Keratinocyte (primary cell): ENCODE results near the gene GPR42. TPM values are rescaled to one million over a fixed set of nuclear protein-coding genes. Genes with fewer than 3 reads are reported as not detected.

ENCODE experiments used
- DNase-seq: peaks from one replicate; pipeline ENCODE4 v3.0.0-alpha.2; 2011; ENCODE audit warnings: low read depth, missing footprints, low spot score
- FAIRE-seq: peaks from 2 replicates; lab custom pipeline; 2011; peaks lifted over from hg19 to GRCh38; lab: Jason Lieb, UNC
- H2AFZ ChIP-seq: 2 replicates; pipeline ENCODE4 v1.6.0; 2012; ENCODE audit warnings: low read length, control low read depth, inconsistent platforms; ENCODE audit not compliant: control insufficient read depth
- H3K27ac ChIP-seq: 2 replicates; pipeline ENCODE4 v1.5.1; 2011; ENCODE audit warnings: low read length; ENCODE audit not compliant: control insufficient read depth, insufficient read depth
- H3K27me3 ChIP-seq: 3 replicates; pipeline ENCODE4 v1.6.0; 2011; ENCODE audit warnings: low read length; ENCODE audit not compliant: control insufficient read depth, insufficient read depth; ENCODE audit errors: extremely low read depth
- H3K36me3 ChIP-seq, 2 experiments: 2 replicates in 1 of 2; 3 replicates in 1 of 2; pipeline ENCODE4 v1.5.1; 2011; ENCODE audit warnings: low read length in 2 of 2, mild to moderate bottlenecking in 1 of 2; ENCODE audit not compliant: control insufficient read depth in 2 of 2, insufficient read depth in 2 of 2; ENCODE audit errors: extremely low read depth in 1 of 2
- H3K4me1 ChIP-seq: 3 replicates; pipeline ENCODE4 v1.5.1; 2011; ENCODE audit warnings: low read length; ENCODE audit not compliant: control insufficient read depth, insufficient read depth; ENCODE audit errors: extremely low read depth
- H3K4me2 ChIP-seq: 3 replicates; pipeline ENCODE4 v1.6.0; 2011; ENCODE audit warnings: low read depth, low read length; ENCODE audit not compliant: control insufficient read depth, insufficient read depth; ENCODE audit errors: extremely low read depth
- H3K4me3 ChIP-seq, 3 experiments: fragments of 200-600 bp in 1 of 3; sonication (generic) in 1 of 3; 2 replicates in 2 of 3; 3 replicates in 1 of 3; pipeline ENCODE4 v1.5.1; 2011 to 2016; ENCODE audit warnings: low read length in 3 of 3, mild to moderate bottlenecking in 3 of 3, control low read depth in 2 of 3, inconsistent platforms in 1 of 3, low read depth in 1 of 3, mixed read lengths in 1 of 3, mixed run types in 1 of 3, moderate library complexity in 1 of 3; ENCODE audit not compliant: control insufficient read depth in 2 of 3, insufficient read depth in 2 of 3; ENCODE audit errors: extremely low read depth in 1 of 3
- H3K79me2 ChIP-seq: 2 replicates; pipeline ENCODE4 v1.6.0; 2012; ENCODE audit warnings: low read length; ENCODE audit not compliant: control insufficient read depth, insufficient read depth
- H3K9ac ChIP-seq: 3 replicates; pipeline ENCODE4 v1.6.0; 2011; ENCODE audit warnings: low read length; ENCODE audit not compliant: control insufficient read depth, insufficient read depth; ENCODE audit errors: extremely low read depth
- H3K9me1 ChIP-seq: 3 replicates; pipeline ENCODE4 v1.6.0; 2011; ENCODE audit warnings: low read length; ENCODE audit not compliant: control insufficient read depth, insufficient read depth; ENCODE audit errors: extremely low read depth
- H3K9me3 ChIP-seq: 2 replicates; pipeline ENCODE4 v1.5.1; 2012; ENCODE audit warnings: low read depth, low read length; ENCODE audit not compliant: control insufficient read depth
- H4K20me1 ChIP-seq: 3 replicates; pipeline ENCODE4 v1.6.0; 2011; ENCODE audit warnings: low read length; ENCODE audit not compliant: control insufficient read depth, insufficient read depth; ENCODE audit errors: extremely low read depth
- EZH2 ChIP-seq: IDR thresholded peaks from one replicate; pipeline ENCODE4 v1.6.1; 2012; ENCODE audit warnings: inconsistent platforms, mild to moderate bottlenecking, low read length, moderate library complexity
- dilution Hi-C: fragments of 300-500 bp; cut with MboI; formaldehyde crosslinking; loops from one replicate; pipeline ENCODE4 v1.7.0; 2020; ENCODE audit warnings: low sequenced_read_pairs; ENCODE audit not compliant: extremely low pct_ligation_motif_present
- polyA plus RNA-seq, 5 experiments: library from polyadenylated mRNA; depleted of rRNA in 3 of 5; stranded (reverse) in 3 of 5; stranded (forward) in 1 of 5; unstranded in 1 of 5; fragments of >200 nt; gene quantifications; 1 replicate in 1 of 5; 2 replicates in 3 of 5; 3 replicates in 1 of 5; pipeline versions ENCODE4 v1.2.1 to v1.2.3, GENCODE V29; 2011 to 2012; ENCODE audit warnings: missing spikeins in 2 of 5, low read depth in 1 of 5, low replicate concordance in 1 of 5
- TF ChIP-seq, protein P1 (sequence below), 3 experiments: IDR thresholded peaks in 1 of 3; conservative IDR thresholded peaks in 1 of 3; optimal IDR thresholded peaks in 1 of 3; 2 replicates in 2 of 3; 3 replicates in 1 of 3; pipeline versions ENCODE3 to v1.5.1; 2011; ENCODE audit warnings: low read length in 3 of 3, mild to moderate bottlenecking in 3 of 3, moderate library complexity in 2 of 3, control low read depth in 1 of 3, inconsistent platforms in 1 of 3; ENCODE audit not compliant: insufficient read depth in 2 of 3; ENCODE audit errors: extremely low read depth in 1 of 3

GPR42 gene
- polyA plus RNA-seq, 1 donor (not counting 4 experiments of a cell fraction or from before 2014, with no cell fraction given): not detected

DNA sequence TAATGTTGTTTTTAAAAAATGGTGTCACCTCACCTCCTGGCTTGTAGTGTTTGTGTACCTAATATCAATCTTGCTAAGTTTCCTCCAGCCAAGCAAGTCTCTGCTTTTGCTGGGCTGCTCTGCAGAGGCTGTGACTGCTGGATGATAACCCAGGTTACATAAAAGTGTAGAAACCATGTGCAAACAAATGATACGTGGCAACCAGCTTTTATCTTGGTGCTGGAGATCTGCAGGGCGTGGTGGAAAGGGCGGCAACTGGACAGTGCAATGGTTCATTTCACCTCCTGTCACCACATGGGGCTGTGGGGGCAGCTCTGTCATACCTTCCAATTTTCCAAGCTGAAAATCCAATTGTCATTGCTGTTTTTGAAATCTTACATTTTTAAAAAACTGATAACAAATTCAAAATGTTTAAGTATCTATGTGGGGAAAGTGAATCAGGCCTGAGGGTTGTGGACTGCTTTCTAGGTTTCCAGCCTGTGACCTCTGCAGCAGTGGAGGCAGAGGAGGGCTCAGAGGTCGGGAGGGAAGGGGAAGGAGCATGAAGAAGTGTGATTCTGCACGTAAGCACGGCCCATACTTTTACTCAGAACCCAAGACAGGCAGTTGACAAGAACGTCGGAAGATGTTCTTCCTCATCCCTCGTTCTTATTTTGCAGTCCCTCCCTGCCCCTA, 9.7 kb downstream of the GPR42 start:
- H3K4me3 ChIP-seq: no peak overlapping the region
- no peaks in the 10 kb centered on the region for H3K79me2 ChIP-seq
- no peaks in the 10 kb centered on the region for H3K9me1 ChIP-seq
- no peak overlapping the region for H2AFZ ChIP-seq
- TF ChIP-seq, protein P1, sequence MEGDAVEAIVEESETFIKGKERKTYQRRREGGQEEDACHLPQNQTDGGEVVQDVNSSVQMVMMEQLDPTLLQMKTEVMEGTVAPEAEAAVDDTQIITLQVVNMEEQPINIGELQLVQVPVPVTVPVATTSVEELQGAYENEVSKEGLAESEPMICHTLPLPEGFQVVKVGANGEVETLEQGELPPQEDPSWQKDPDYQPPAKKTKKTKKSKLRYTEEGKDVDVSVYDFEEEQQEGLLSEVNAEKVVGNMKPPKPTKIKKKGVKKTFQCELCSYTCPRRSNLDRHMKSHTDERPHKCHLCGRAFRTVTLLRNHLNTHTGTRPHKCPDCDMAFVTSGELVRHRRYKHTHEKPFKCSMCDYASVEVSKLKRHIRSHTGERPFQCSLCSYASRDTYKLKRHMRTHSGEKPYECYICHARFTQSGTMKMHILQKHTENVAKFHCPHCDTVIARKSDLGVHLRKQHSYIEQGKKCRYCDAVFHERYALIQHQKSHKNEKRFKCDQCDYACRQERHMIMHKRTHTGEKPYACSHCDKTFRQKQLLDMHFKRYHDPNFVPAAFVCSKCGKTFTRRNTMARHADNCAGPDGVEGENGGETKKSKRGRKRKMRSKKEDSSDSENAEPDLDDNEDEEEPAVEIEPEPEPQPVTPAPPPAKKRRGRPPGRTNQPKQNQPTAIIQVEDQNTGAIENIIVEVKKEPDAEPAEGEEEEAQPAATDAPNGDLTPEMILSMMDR (optimal IDR thresholded peaks at IDR 0.05 in 1 of 3, IDR thresholded peaks at IDR 0.05 in 1 of 3, conservative IDR thresholded peaks at IDR 0.05 in 1 of 3; ENCODE audit: extremely low read depth in 1 of 3, insufficient read depth in 2 of 3, low read length in 3 of 3): no peak
- TF ChIP-seq EZH2: no peak
- H3K9ac ChIP-seq: no peak overlapping the region
- H3K27me3 ChIP-seq: no peaks in the 10 kb centered on the region
- no peaks in the 10 kb centered on the region for H3K36me3 ChIP-seq
- H3K27ac ChIP-seq: no peak overlapping the region
- H3K4me2 ChIP-seq: no peak overlapping the region
- H4K20me1 ChIP-seq: no peaks in the 10 kb centered on the region
- FAIRE-seq (no peak), DNase-seq (no peak)
- dilution Hi-C loops: no loop called here
- no peaks in the 10 kb centered on the region for H3K4me1 ChIP-seq
- H3K9me3 ChIP-seq: peaks cover under 1% of the 10 kb centered on the region

DNA sequence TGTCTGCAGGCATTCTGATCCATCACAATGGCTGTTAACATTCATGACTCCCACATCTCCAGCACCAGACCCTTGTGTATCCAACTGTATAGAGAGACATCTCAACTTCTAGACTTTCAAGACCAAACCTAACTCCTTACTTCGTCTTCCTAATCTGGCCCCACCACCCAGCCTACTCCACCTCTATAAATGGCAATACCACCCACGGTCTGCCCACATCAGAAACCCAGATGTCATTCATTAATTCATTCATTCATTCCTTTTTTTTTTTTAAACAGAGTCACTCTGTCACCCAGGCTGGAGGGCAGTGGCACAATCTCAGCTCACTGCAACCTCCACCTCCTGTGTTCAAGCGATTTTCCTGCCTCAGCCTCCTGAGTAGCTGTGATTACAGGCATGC, 10.4 kb downstream of the GPR42 start:
- Histone ChIP-seq H3K27ac (no peak overlapping the region), H3K9me1 (no peaks in the 10 kb centered on the region), H3K4me1 (no peaks in the 10 kb centered on the region), H3K9ac (no peak overlapping the region), H3K79me2 (no peaks in the 10 kb centered on the region), H4K20me1 (no peaks in the 10 kb centered on the region), H3K4me3 (no peak overlapping the region), H3K27me3 (no peaks in the 10 kb centered on the region), H2AFZ (no peak overlapping the region), H3K4me2 (no peak overlapping the region), H3K36me3 (no peaks in the 10 kb centered on the region), H3K9me3 (peaks cover 3% of the 10 kb centered on the region)
- TF ChIP-seq, protein P1 (optimal IDR thresholded peaks at IDR 0.05 in 1 of 3, IDR thresholded peaks at IDR 0.05 in 1 of 3, conservative IDR thresholded peaks at IDR 0.05 in 1 of 3; ENCODE audit: extremely low read depth in 1 of 3, insufficient read depth in 2 of 3, low read length in 3 of 3): no peak
- no peak for TF ChIP-seq EZH2
- FAIRE-seq (no peak), DNase-seq (no peak)
- dilution Hi-C loops: no loop called here
